C4-2B (cell line): ENCODE results near the gene GALNT1.

Experiments used
- H3K27ac ChIP-seq: fragments of 450-650 bp; 2 replicates; pipeline ENCODE4 v1.5.1; 2017
- CTCF ChIP-seq: fragments of 450-650 bp; conservative IDR thresholded peaks from 2 replicates; pipeline ENCODE4 v1.5.1; 2017; ENCODE audit warnings: mild to moderate bottlenecking
- ZFX ChIP-seq: fragments of 450-650 bp; IDR thresholded peaks from 2 replicates; pipeline ENCODE4 v1.6.1; 2017

Gene GALNT1

GRCh38 chr18:35597758-35598157 is 16.2 kb downstream of the GALNT1 start:
- TF ChIP-seq CTCF (no peak), ZFX (no peak)
- H3K27ac ChIP-seq: no peak overlapping the region

GRCh38 chr18:35602193-35602820 is 20.8 kb downstream of the GALNT1 start:
- no peak overlapping the region for H3K27ac ChIP-seq
- TF ChIP-seq CTCF: no peak
- no peak for TF ChIP-seq ZFX

DNA sequence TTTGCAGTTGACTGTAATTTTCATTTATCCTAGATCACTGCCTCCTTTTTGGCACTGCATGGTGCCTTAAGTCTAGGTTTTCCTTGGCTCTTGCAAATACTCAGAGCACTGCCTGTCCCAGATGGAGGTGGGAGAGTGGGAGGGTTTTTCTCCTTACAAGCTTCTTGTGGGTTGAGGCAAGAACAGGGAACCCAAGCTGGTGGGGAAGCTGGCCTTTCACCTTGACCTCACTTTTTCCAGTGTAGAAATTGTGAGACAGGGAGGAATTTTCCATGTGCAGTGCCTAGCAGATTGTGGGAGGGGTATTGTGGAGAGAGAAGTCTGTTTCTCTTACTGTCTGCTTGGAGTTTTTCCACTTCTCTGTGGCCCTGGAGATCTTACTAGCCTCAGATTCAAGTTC is 21.5 kb downstream of the GALNT1 start:
- TF ChIP-seq ZFX: no peak
- TF ChIP-seq CTCF: no peak
- no peak overlapping the region for H3K27ac ChIP-seq

- no peak overlapping the region for H3K27ac ChIP-seq
- TF ChIP-seq ZFX (no peak), CTCF (no peak)
Observed at GRCh38 chr18:35603528-35603927, 22.0 kb downstream of the GALNT1 start.

- H3K27ac ChIP-seq: no peak overlapping the region
- TF ChIP-seq ZFX (no peak), CTCF (no peak)
Observed at GRCh38 chr18:35604369-35604768, 22.8 kb downstream of the GALNT1 start.

DNA sequence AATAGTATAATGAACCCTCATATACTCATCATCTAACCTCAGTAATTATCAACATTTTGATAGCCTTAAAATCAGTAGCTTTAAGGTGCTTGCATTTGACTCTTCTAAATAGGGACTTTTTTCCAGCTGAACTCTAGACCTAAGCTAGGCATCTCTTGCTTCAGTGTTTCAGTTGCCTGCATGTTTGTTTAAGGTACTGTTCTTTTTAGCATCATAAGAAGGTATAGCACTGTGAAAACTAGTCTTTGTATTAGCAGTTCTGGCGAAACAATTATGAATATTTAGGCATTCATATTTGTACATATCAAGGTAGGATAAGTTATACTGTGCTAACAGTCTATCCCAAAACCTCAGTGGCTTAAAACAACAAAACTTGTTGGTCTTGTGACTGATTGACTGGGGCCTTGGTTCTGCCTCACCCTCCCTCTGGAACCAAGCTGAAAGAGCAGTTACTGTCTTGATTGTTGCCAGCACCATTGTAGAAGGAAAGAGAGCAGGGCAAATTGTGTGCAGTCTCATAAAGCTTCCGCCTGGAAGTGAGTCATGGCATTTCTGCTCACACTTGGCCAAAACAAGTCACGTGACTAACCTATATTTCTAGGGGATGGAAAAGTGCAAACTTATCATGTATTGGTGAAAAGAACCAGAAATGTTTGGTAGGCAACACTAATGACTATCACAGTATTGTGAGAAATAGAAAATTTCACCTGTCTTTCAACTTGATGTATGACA is 24.3 kb downstream of the GALNT1 start:
- H3K27ac ChIP-seq: no peak overlapping the region
- TF ChIP-seq ZFX: no peak

GRCh38 chr18:35609236-35609635 is 27.7 kb downstream of the GALNT1 start:
- no peak overlapping the region for H3K27ac ChIP-seq
- no peak for TF ChIP-seq CTCF
- no peak for TF ChIP-seq ZFX

GRCh38 chr18:35610089-35610488 is 28.5 kb downstream of the GALNT1 start:
- TF ChIP-seq CTCF (no peak), ZFX (no peak)
- no peak overlapping the region for H3K27ac ChIP-seq
